HG03439 (cell line): ENCODE results near the gene SPRYD3.

Source experiments
- ATAC-seq: cut with Tn5 transposase; IDR thresholded peaks from one replicate; pipeline ENCODE4 v1.9.1; 2021; ENCODE audit warnings: mild to moderate bottlenecking, moderate library complexity; ENCODE audit not compliant: unreplicated experiment

Gene SPRYD3

DNA sequence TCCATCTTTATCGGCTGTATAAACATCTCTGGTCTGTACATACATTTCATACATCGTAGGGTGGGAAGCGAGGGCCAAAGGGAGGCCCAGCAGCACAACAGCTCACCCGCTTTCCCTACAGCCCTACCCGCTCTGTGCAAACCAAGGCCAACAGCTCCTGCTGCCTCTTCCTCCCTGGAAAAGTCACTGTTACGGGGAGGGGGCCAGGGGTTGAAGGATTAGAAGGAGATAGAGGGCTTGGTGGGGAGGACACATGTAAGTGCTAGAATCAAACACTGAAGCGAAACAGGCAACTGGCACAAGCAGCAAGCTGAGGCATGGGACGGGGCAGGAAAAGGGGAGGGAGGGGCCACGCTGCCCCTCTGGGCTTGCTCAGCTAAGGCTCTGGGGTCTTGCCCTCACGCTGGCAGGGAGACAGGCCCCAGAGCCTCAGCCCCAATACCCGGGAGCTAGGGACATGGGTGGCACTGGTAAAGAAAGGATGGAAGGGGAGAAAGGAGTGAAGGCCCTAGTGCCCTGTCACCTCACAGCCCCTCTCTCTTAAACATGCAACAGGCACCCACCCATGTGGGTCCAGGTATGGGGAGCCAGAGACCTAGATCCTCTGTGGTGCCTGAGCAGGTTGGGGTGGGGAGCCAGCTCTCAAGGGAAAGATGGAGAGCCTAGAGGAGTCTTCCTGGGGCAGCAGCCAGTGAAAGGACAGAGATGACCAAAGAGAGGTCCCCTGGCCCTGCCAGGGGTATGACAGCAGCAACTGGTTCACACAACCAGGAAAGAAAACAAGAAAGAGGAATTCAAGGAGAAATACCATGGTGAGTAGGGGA lies 14.4 kb downstream of the SPRYD3 start:
- no peak for ATAC-seq

- ATAC-seq, result no peak
Measured at GRCh38 chr12:53063708-53064612, 15.2 kb downstream of the SPRYD3 start.

GRCh38 chr12:53062977-53063707 lies 16.0 kb downstream of the SPRYD3 start:
- ATAC-seq, result no peak

DNA sequence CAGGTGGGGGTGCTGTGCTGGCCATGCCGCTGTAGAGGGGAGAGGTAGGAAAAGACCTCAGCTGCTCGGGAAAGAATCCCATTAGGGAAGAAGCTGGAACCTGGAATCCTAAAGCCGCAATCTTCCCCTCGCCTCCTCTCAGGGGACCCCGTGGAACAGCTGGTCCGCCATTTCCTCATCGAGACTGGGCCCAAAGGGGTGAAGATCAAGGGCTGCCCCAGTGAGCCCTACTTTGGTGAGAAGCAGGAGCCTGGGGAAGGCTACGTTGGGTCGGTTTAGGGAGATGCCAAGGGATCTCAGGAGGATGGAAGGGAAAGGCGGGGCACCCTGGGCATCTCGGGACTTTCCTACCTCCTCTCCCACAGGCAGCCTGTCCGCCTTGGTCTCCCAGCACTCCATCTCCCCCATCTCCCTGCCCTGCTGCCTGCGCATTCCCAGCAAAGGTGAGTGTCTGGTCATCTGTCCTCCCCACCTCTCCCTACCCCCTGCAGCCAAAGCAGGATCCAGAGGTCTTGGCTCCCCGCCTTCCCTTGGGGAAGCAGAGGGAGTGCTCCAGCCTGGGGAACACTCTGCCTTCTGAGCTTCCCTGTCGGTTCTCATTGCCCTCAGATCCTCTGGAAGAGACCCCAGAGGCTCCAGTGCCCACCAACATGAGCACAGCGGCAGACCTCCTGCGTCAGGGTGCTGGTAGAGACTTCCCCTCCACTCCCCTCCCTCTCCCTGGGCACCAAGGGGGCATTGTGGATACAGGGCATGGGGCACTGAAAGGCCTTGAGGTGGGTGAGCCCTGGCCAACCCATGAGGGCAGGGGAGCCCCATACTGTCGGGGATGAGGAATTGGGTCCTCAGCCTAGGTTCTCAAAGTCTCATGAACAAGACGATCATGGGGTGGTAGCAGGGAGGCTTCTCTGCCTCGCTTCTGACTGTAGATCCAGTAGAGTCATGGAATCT lies 16.9 kb downstream of the SPRYD3 start:
- ATAC-seq, result no peak

DNA sequence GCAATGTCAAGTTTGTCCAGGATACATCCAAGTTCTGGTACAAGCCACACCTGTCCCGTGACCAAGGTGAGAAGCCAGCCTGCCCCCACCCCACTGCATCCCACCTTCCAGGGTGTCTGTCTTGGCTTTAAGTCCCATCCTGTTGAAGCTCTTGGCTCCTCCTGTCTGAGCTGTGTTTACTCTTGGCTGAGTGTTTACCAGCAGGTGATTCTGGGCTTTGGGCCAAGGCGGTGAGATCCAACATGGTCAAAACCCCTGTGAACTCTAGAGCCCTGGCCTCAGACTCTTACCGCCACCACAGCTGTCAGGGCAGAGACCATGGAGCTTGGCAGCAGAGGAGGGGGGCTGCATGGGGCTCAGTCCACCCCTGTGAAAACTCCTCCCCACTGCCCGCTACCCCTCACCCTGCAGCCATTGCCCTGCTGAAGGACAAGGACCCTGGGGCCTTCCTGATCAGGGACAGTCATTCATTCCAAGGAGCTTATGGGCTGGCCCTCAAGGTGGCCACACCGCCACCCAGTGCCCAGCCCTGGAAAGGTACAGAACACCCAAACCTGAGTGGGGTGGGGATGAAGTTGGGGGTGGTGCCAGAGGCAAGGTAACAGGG lies 17.7 kb downstream of the SPRYD3 start:
- ATAC-seq, result no peak

DNA sequence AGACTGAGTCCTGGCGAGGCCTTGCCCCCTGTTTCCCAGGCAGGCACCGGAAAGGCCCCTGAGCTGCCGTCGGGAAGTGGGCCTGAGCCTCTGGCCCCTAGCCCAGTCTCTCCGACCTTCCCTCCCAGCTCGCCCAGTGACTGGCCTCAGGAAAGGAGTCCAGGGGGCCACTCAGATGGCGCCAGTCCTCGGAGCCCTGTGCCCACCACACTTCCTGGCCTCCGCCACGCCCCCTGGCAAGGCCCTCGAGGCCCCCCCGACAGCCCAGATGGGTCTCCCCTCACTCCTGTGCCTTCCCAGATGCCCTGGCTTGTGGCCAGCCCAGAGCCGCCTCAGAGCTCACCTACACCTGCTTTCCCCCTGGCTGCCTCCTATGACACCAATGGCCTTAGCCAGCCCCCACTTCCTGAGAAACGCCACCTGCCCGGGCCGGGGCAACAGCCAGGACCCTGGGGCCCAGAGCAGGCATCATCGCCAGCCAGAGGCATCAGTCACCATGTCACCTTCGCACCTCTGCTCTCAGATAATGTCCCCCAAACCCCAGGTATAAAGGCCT lies 18.4 kb downstream of the SPRYD3 start:
- ATAC-seq, result no peak

- no peak for ATAC-seq
Measured at GRCh38 chr12:53060064-53060720, 19.0 kb downstream of the SPRYD3 start.

- no peak for ATAC-seq
Measured at GRCh38 chr12:53059434-53060063, 19.6 kb downstream of the SPRYD3 start.

- ATAC-seq, result no peak
Measured at GRCh38 chr12:53058674-53059433, 20.3 kb downstream of the SPRYD3 start.

- no peak for ATAC-seq
Measured at GRCh38 chr12:53057816-53058500, 21.2 kb downstream of the SPRYD3 start.

DNA sequence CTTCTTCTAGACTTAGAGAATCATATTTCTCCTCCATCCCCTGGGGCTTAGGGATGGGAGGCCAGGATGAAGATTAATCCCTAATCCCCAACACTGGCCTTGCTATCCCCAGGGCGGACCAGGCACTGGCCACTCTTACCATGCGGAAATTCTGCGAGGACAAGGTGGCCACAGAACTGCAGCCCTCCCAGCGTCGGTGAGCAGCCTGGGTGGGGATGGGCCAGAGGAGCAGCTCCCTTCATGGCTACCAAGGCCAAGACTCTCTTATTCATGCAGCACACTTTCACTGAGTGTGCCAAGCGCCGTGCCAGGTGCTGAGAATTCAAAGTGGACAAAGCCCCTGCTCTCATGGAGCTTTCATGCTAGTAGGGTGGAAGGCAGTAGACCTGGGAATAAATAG lies 22.3 kb downstream of the SPRYD3 start:
- ATAC-seq, result no peak

DNA sequence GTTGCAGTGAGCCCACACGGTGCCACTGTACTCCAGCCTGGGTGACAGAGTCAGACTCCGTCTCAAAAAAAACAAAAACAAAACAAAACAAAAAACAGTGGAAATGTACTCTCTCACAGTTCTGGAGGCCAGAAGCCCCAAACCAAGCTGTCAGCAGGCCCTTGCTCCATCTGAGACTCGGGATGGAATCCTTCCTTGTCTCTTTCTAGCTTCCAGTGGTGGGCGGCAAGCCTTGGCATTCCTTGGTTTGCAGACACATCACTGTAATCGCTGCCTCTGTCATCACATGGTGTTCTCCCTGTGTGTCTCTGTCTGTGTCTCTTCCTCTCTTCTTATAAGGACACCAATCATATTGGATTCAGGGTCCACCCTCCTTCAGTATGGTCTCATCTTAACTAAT lies 22.9 kb downstream of the SPRYD3 start:
- ATAC-seq, result no peak

DNA sequence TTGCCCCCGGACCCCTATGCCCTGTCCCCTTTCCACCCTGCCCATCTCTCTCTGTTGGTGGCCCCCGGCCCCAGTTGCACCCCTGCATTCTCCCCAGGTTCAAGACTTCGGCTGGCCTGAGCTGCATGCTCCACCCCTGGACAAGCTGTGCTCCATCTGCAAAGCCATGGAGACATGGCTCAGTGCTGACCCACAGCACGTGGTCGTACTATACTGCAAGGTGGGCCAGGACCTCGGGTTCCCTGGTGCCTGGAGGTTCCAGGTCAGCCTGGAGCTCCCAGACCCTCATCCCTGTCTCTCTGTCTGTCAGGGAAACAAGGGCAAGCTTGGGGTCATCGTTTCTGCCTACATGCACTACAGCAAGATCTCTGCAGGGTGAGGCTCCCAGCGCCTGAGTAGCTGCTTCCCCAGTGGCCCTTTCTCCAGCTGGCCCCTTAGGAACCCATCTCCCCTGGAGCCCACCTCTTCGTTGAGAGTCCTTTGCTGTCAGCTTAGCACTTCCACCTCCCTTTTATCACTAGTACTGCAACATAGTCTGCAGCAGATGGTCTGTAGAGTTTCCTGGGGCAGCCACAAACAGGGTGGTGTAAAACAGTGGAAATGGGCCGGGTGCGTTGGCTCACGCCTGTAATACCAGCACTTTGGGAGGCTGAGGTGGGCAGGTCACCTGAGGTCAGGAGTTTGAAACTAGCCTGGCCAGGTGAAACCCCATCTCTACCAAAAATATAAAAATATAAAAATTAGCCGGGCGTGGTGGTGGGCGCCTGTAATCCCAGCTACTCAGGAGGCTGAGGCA lies 23.5 kb downstream of the SPRYD3 start:
- ATAC-seq, result no peak

GRCh38 chr12:53054112-53054878 lies 24.9 kb downstream of the SPRYD3 start:
- peak; percentile 89 for ATAC-seq
